K562 (cell line): ENCODE results near the gene STIL. TPM values are rescaled to one million over a fixed set of nuclear protein-coding genes. Genes with fewer than 3 reads are reported as not detected.
A peak's percentile ranks its signal among the peaks of the same experiment; 100 is the strongest.

Experiments
- CBFA2T3 ChIP-seq: fragments of 450-650 bp; IDR thresholded peaks from 2 replicates; pipeline ENCODE4 v1.6.1; 2017
- CBX1 ChIP-seq: sonication (generic); IDR thresholded peaks from 2 replicates; pipeline ENCODE4 v1.6.1; 2016; ENCODE audit warnings: antibody characterized with exemption, low read depth, mild to moderate bottlenecking
- ETS1 ChIP-seq: conservative IDR thresholded peaks from 2 replicates; pipeline ENCODE4 v1.6.1; 2011; ENCODE audit warnings: low read depth, mild to moderate bottlenecking, low read length; ENCODE audit not compliant: control insufficient read depth
- JUNB ChIP-seq: fragments of 450-650 bp; formaldehyde crosslinking; conservative IDR thresholded peaks from 2 replicates; pipeline ENCODE4 v1.4.0; 2020; ENCODE audit warnings: mild to moderate bottlenecking
- MEF2A ChIP-seq: IDR thresholded peaks from 2 replicates; pipeline ENCODE4 v1.6.1; 2011; ENCODE audit warnings: low read depth, mild to moderate bottlenecking, low read length, moderate library complexity; ENCODE audit not compliant: control insufficient read depth
- MTF1 ChIP-seq: fragments of 250-450 bp; sonication (Bioruptor Pico); IDR thresholded peaks from 2 replicates; pipeline ENCODE4 v1.9.0; 2021; ENCODE audit warnings: moderate library complexity, mild to moderate bottlenecking, inconsistent platforms, borderline replicate concordance
- NCOR1 ChIP-seq: fragments of 450-650 bp; IDR thresholded peaks from 2 replicates; pipeline ENCODE4 v1.6.1; 2016; ENCODE audit warnings: mild to moderate bottlenecking, moderate library complexity
- NFE2L1 ChIP-seq: fragments of 450-650 bp; IDR thresholded peaks from 2 replicates; pipeline ENCODE4 v1.6.1; 2016; ENCODE audit warnings: missing genetic modification characterization, low read depth, mild to moderate bottlenecking, missing compliant biosample characterization, moderate library complexity, borderline replicate concordance
- NFIX ChIP-seq: fragments of 250-450 bp; sonication (Bioruptor Pico); IDR thresholded peaks from 2 replicates; pipeline ENCODE4 v1.4.0; 2020; ENCODE audit warnings: low read depth, mild to moderate bottlenecking, moderate library complexity
- RFX7 ChIP-seq: fragments of 250-450 bp; sonication (Bioruptor Pico); IDR thresholded peaks from 2 replicates; pipeline ENCODE4 v1.5.1; 2021; ENCODE audit warnings: mild to moderate bottlenecking
- RUNX1 ChIP-seq: sonication (generic); IDR thresholded peaks from 2 replicates; pipeline ENCODE4 v1.6.1; 2016; ENCODE audit warnings: antibody characterized with exemption, low read depth
- TEAD2 ChIP-seq: fragments of 450-650 bp; IDR thresholded peaks from 2 replicates; pipeline ENCODE4 v1.6.1; 2016; ENCODE audit warnings: missing genetic modification characterization, control low read depth, missing compliant biosample characterization
- ZNF133 ChIP-seq: fragments of 250-450 bp; sonication (Bioruptor Pico); IDR thresholded peaks from 2 replicates; pipeline ENCODE4 v1.4.0; 2020; ENCODE audit warnings: mild to moderate bottlenecking
- ZNF232 ChIP-seq: sonication (generic); formaldehyde crosslinking; IDR thresholded peaks from 2 replicates; pipeline ENCODE4 v1.8.0; 2022; ENCODE audit warnings: mild to moderate bottlenecking, missing genetic modification reagents
- ZNF583 ChIP-seq: fragments of 250-450 bp; sonication (Bioruptor Pico); IDR thresholded peaks from 2 replicates; pipeline ENCODE4 v1.4.0; 2020
- polyA plus RNA-seq, 8 experiments: library from polyadenylated mRNA; depleted of rRNA in 4 of 8; stranded (reverse) in 5 of 8; unstranded in 3 of 8; fragments of >200 nt; fragmentation: Nextera tagmentation in 2 of 8; fragmentation: Illumina TruSeq in 1 of 8; extraction: Ambion mirVana in 2 of 8; extraction: Trizol in 1 of 8; gene quantifications; 2 replicates each; pipeline versions ENCODE4 v1.2.1 to v1.2.3, GENCODE V29; 2011 to 2014; ENCODE audit warnings: inconsistent platforms in 1 of 8, missing spikeins in 1 of 8
- total RNA-seq, 7 experiments: library from RNA; depleted of rRNA in 6 of 7; stranded (reverse); fragments of >200 nt in 6 of 7; fragmentation: Illumina TruSeq in 2 of 7; extraction: Trizol in 2 of 7; gene quantifications; 2 replicates each; pipeline versions ENCODE4 v1.2.1 to v1.2.3, GENCODE V29; 2011 to 2021; ENCODE audit warnings: low replicate concordance in 1 of 7
- TF ChIP-seq, protein P1 (sequence below): sonication (generic); formaldehyde crosslinking; IDR thresholded peaks from 2 replicates; pipeline ENCODE4 v1.8.0; 2022; ENCODE audit warnings: mild to moderate bottlenecking, missing genetic modification reagents
- TF ChIP-seq, protein P2 (sequence below): fragments of 450-650 bp; IDR thresholded peaks from 2 replicates; pipeline ENCODE4 v1.7.1; 2018; ENCODE audit warnings: mild to moderate bottlenecking, low read depth; ENCODE audit not compliant: partially characterized antibody

STIL gene
- total and polyA plus RNA-seq, 9 of the 15 experiments (the other 6 are each of a cell fraction or from before 2014, with no cell fraction given) = 10.5 to 77.4 (median 39.6) TPM

- TF ChIP-seq, protein P1, sequence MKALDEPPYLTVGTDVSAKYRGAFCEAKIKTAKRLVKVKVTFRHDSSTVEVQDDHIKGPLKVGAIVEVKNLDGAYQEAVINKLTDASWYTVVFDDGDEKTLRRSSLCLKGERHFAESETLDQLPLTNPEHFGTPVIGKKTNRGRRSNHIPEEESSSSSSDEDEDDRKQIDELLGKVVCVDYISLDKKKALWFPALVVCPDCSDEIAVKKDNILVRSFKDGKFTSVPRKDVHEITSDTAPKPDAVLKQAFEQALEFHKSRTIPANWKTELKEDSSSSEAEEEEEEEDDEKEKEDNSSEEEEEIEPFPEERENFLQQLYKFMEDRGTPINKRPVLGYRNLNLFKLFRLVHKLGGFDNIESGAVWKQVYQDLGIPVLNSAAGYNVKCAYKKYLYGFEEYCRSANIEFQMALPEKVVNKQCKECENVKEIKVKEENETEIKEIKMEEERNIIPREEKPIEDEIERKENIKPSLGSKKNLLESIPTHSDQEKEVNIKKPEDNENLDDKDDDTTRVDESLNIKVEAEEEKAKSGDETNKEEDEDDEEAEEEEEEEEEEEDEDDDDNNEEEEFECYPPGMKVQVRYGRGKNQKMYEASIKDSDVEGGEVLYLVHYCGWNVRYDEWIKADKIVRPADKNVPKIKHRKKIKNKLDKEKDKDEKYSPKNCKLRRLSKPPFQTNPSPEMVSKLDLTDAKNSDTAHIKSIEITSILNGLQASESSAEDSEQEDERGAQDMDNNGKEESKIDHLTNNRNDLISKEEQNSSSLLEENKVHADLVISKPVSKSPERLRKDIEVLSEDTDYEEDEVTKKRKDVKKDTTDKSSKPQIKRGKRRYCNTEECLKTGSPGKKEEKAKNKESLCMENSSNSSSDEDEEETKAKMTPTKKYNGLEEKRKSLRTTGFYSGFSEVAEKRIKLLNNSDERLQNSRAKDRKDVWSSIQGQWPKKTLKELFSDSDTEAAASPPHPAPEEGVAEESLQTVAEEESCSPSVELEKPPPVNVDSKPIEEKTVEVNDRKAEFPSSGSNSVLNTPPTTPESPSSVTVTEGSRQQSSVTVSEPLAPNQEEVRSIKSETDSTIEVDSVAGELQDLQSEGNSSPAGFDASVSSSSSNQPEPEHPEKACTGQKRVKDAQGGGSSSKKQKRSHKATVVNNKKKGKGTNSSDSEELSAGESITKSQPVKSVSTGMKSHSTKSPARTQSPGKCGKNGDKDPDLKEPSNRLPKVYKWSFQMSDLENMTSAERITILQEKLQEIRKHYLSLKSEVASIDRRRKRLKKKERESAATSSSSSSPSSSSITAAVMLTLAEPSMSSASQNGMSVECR = peak; percentile 51; the same call in 1 of the 2 replicates
- TF ChIP-seq, protein P2, sequence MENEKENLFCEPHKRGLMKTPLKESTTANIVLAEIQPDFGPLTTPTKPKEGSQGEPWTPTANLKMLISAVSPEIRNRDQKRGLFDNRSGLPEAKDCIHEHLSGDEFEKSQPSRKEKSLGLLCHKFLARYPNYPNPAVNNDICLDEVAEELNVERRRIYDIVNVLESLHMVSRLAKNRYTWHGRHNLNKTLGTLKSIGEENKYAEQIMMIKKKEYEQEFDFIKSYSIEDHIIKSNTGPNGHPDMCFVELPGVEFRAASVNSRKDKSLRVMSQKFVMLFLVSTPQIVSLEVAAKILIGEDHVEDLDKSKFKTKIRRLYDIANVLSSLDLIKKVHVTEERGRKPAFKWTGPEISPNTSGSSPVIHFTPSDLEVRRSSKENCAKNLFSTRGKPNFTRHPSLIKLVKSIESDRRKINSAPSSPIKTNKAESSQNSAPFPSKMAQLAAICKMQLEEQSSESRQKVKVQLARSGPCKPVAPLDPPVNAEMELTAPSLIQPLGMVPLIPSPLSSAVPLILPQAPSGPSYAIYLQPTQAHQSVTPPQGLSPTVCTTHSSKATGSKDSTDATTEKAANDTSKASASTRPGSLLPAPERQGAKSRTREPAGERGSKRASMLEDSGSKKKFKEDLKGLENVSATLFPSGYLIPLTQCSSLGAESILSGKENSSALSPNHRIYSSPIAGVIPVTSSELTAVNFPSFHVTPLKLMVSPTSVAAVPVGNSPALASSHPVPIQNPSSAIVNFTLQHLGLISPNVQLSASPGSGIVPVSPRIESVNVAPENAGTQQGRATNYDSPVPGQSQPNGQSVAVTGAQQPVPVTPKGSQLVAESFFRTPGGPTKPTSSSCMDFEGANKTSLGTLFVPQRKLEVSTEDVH = peak; percentile 66
- TF ChIP-seq JUNB (CRISPR knock-in tag) (no peak), TEAD2 (tag) (no peak), ZNF232 (CRISPR knock-in tag) (no peak), NFE2L1 (no peak), MEF2A (no peak), NCOR1 (peak; percentile 7; the same call in 1 of the 2 replicates), RUNX1 (no peak), RFX7 (CRISPR knock-in tag) (no peak), ETS1 (no peak), NFIX (CRISPR knock-in tag) (no peak), ZNF133 (CRISPR knock-in tag) (no peak), MTF1 (CRISPR knock-in tag) (no peak; the same call in 1 of the 2 replicates), CBX1 (0 out of 2 replicates have a peak, but pooled peaks have one; percentile 75), ZNF583 (CRISPR knock-in tag) (no peak), CBFA2T3 (peak; percentile 58)
Measured at GRCh38 chr1:47231301-47232186, 82.4 kb downstream of the STIL start (continued).
